Measurements from ENCODE around the gene IL4.

Gene IL4

DNA sequence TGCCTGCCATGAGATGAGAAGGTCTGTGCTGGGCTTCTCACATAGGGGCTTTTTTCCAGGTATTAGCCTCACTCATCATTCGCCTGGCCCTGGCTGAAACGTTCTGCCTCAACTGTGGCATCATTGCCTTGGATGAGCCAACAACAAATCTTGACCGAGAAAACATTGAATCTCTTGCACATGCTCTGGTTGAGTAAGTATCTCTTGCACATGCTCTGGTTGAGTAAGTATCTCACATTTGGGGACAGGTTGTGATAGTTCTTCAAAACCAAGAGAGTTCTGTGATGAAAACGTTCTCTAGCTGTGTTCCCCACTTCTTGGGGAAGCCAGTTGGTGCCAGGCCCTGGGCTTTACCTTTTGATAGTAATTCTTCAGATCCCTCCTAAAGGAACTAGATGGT is 33.2 kb upstream of the IL4 start:
- ChIA-PET POLR2A (no interaction called here), CTCF (interaction anchor here (0.7 to 0.9 kb wide), 2 partner anchors 11 to 113 kb away, joined by 3 read pairs; no protein-coding TSS in a partner anchor)
- no peaks in the 10 kb centered on the region for H3K4me1 ChIP-seq (ENCODE audit: control insufficient read depth, insufficient read depth, low read length)
- no peaks in the 10 kb centered on the region for H3K9me3 ChIP-seq (ENCODE audit: control insufficient read depth, insufficient read depth, low read depth, low read length)
- no peak overlapping the region for H3K27ac ChIP-seq (ENCODE audit: extremely low read depth, low read depth, low read length)
- TF ChIP-seq ZFHX2 (tag by site-specific recombination; conservative IDR thresholded peaks at IDR 0.05) = no peak
- TF ChIP-seq ZNF350 (tag by site-specific recombination; IDR thresholded peaks at IDR 0.05) = no peak
- TF ChIP-seq ZNF221 (tag by site-specific recombination; IDR thresholded peaks at IDR 0.05; ENCODE audit: borderline replicate concordance) = no peak
- no peak for TF ChIP-seq ZNF843 (tag by site-specific recombination; IDR thresholded peaks at IDR 0.05)
- TF ChIP-seq ZNF707 (tag by site-specific recombination; IDR thresholded peaks at IDR 0.05) = no peak
- no peak for TF ChIP-seq SCRT1 (tag by site-specific recombination; IDR thresholded peaks at IDR 0.05; ENCODE audit: borderline replicate concordance)
- TF ChIP-seq REST (tag by site-specific recombination; IDR thresholded peaks at IDR 0.05) = no peak
- no peak for TF ChIP-seq ZBTB8A (tag by site-specific recombination; IDR thresholded peaks at IDR 0.05)
- TF ChIP-seq, protein P1, sequence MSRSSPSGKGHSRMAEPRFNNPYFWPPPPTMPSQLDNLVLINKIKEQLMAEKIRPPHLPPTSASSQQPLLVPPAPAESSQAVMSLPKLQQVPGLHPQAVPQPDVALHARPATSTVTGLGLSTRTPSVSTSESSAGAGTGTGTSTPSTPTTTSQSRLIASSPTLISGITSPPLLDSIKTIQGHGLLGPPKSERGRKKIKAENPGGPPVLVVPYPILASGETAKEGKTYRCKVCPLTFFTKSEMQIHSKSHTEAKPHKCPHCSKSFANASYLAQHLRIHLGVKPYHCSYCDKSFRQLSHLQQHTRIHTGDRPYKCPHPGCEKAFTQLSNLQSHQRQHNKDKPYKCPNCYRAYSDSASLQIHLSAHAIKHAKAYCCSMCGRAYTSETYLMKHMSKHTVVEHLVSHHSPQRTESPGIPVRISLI (tag by site-specific recombination; IDR thresholded peaks at IDR 0.05) = no peak
- TF ChIP-seq ZNF514 (tag by site-specific recombination; IDR thresholded peaks at IDR 0.05) = no peak
- TF ChIP-seq ZNF701 (tag by site-specific recombination; IDR thresholded peaks at IDR 0.05) = no peak
- no peak for TF ChIP-seq ZNF513 (tag by site-specific recombination; IDR thresholded peaks at IDR 0.05)
- TF ChIP-seq, protein P2, sequence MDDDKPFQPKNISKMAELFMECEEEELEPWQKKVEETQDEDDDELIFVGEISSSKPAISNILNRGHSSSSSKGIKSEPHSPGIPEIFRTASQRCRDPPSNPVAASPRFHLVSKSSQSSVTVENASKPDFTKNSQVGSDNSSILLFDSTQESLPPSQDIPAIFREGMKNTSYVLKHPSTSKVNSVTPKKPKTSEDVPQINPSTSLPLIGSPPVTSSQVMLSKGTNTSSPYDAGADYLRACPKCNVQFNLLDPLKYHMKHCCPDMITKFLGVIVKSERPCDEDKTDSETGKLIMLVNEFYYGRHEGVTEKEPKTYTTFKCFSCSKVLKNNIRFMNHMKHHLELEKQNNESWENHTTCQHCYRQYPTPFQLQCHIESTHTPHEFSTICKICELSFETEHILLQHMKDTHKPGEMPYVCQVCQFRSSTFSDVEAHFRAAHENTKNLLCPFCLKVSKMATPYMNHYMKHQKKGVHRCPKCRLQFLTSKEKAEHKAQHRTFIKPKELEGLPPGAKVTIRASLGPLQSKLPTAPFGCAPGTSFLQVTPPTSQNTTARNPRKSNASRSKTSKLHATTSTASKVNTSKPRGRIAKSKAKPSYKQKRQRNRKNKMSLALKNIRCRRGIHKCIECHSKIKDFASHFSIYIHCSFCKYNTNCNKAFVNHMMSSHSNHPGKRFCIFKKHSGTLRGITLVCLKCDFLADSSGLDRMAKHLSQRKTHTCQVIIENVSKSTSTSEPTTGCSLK (tag by site-specific recombination; IDR thresholded peaks at IDR 0.05) = no peak
- no peak for TF ChIP-seq ZNF2 (tag by site-specific recombination; IDR thresholded peaks at IDR 0.05)
- TF ChIP-seq ZNF248 (tag by site-specific recombination; IDR thresholded peaks at IDR 0.05) = no peak
- no peak for TF ChIP-seq ZNF10 (tag by site-specific recombination; IDR thresholded peaks at IDR 0.05)
- no peak for TF ChIP-seq KLF8 (tag by site-specific recombination; IDR thresholded peaks at IDR 0.05)
- TF ChIP-seq, protein P3, sequence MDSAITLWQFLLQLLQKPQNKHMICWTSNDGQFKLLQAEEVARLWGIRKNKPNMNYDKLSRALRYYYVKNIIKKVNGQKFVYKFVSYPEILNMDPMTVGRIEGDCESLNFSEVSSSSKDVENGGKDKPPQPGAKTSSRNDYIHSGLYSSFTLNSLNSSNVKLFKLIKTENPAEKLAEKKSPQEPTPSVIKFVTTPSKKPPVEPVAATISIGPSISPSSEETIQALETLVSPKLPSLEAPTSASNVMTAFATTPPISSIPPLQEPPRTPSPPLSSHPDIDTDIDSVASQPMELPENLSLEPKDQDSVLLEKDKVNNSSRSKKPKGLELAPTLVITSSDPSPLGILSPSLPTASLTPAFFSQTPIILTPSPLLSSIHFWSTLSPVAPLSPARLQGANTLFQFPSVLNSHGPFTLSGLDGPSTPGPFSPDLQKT (IDR thresholded peaks at IDR 0.05; ENCODE audit: borderline replicate concordance, low read depth, low read length) = no peak
- no peak for TF ChIP-seq INSM2 (tag by site-specific recombination; IDR thresholded peaks at IDR 0.05)
- no peak overlapping the region for H3K4me3 ChIP-seq (ENCODE audit: low read depth, low read length)
- H3K36me3 ChIP-seq (ENCODE audit: control insufficient read depth in 2 of 2, insufficient read depth in 1 of 2, low read length in 2 of 2) = peaks cover 22 to 79% of the 10 kb centered on the region in 2 experiments; a peak in 2 of 3 replicates
